Peyer's patch (tissue), 4 donors: ENCODE measurements around the gene CCDC89.

Experiments
- POLR2A ChIP-seq, 2 donors: fragments of 450-650 bp; IDR thresholded peaks; one replicate each; pipeline ENCODE4 v1.5.1; 2017; ENCODE audit warnings: antibody characterized with exemption in 2 of 2, mild to moderate bottlenecking in 2 of 2, moderate library complexity in 2 of 2
- TF ChIP-seq, protein P1 (sequence below), 6 experiments: fragments of 450-650 bp in 4 of 6; fragments of 200-600 bp in 2 of 6; sonication (generic) in 1 of 6; IDR thresholded peaks; one replicate each; pipeline ENCODE4 v1.5.1; 2017 to 2019; ENCODE audit warnings: antibody characterized with exemption in 6 of 6, mild to moderate bottlenecking in 3 of 6, moderate library complexity in 1 of 6

DNA sequence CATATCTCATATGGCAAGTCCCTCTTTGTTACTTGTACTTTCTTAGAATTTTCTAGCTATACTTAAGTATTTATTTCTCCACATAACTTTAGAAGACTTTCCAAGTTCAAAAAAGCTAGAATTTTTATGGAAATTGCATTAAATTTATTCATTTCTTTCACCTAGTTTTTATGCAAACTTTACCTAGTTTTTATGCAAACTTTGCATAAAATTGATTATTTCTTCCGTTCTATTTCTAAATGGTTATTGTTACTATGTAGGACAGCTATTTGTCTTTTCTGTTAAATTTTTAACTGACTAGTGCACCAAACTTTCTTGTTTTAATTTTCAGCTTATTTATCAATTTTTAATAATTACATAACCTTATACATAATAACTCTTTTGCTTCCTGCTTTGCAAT is 17.8 kb downstream of the CCDC89 start:
- TF ChIP-seq POLR2A (IDR thresholded peaks at IDR 0.05) = no peak
- TF ChIP-seq, protein P1, sequence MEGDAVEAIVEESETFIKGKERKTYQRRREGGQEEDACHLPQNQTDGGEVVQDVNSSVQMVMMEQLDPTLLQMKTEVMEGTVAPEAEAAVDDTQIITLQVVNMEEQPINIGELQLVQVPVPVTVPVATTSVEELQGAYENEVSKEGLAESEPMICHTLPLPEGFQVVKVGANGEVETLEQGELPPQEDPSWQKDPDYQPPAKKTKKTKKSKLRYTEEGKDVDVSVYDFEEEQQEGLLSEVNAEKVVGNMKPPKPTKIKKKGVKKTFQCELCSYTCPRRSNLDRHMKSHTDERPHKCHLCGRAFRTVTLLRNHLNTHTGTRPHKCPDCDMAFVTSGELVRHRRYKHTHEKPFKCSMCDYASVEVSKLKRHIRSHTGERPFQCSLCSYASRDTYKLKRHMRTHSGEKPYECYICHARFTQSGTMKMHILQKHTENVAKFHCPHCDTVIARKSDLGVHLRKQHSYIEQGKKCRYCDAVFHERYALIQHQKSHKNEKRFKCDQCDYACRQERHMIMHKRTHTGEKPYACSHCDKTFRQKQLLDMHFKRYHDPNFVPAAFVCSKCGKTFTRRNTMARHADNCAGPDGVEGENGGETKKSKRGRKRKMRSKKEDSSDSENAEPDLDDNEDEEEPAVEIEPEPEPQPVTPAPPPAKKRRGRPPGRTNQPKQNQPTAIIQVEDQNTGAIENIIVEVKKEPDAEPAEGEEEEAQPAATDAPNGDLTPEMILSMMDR (IDR thresholded peaks at IDR 0.05) = no peak
